ENCODE measurements around the gene HOPX. TPM values are rescaled to one million over a fixed set of nuclear protein-coding genes. Genes with fewer than 3 reads are reported as not detected.

The HOPX gene
- total RNA-seq, 1 donor from 2014 or later: 2.6 TPM

- Mint-ChIP-seq H3K36me3 (peaks cover 2% of the 10 kb centered on the region), H3K27ac (no peak overlapping the region), H3K4me3 (no peak overlapping the region), H3K27me3 (ENCODE audit: insufficient read depth, low read depth) (no peaks in the 10 kb centered on the region), H3K9me3 (peaks cover 12% of the 10 kb centered on the region), H3K4me1 (no peaks in the 10 kb centered on the region)
- no peaks in the 10 kb centered on the region for H3K9me3 ChIP-seq (ENCODE audit: low read depth)
- H3K36me3 ChIP-seq: no peaks in the 10 kb centered on the region
- H3K9ac ChIP-seq: no peak overlapping the region
- H3K27ac ChIP-seq: no peak overlapping the region
- H3K4me1 ChIP-seq: no peaks in the 10 kb centered on the region
- H2AFZ ChIP-seq (replicated peaks): no peak overlapping the region
- H3K27me3 ChIP-seq: no peaks in the 10 kb centered on the region
- no peak for DNase-seq (ENCODE audit: low spot score)
- TF ChIP-seq CTCF (IDR thresholded peaks at IDR 0.05) (no peak), EZH2phosphoT487 (IDR thresholded peaks at IDR 0.05) (no peak), EZH2 (IDR thresholded peaks at IDR 0.05) (no peak)
- no peak overlapping the region for H3K4me2 ChIP-seq
- H3K4me3 ChIP-seq: no peak overlapping the region
- no peaks in the 10 kb centered on the region for H3F3A ChIP-seq (ENCODE audit: low read depth)
- H4K20me1 ChIP-seq (ENCODE audit: low read depth): no peaks in the 10 kb centered on the region
- H3K79me2 ChIP-seq (ENCODE audit: low read depth): no peaks in the 10 kb centered on the region
These were observed 27.1 kb upstream of the HOPX start for GRCh38 chr4:56708146-56708545.

- H4K20me1 ChIP-seq (ENCODE audit: low read depth): no peaks in the 10 kb centered on the region
- Mint-ChIP-seq H3K36me3 (no peaks in the 10 kb centered on the region), H3K27ac (no peak overlapping the region), H3K27me3 (ENCODE audit: insufficient read depth, low read depth) (no peaks in the 10 kb centered on the region), H3K4me3 (no peak overlapping the region), H3K4me1 (no peaks in the 10 kb centered on the region), H3K9me3 (no peaks in the 10 kb centered on the region)
- H3F3A ChIP-seq (ENCODE audit: low read depth): no peaks in the 10 kb centered on the region
- peaks cover 6% of the 10 kb centered on the region for H3K4me1 ChIP-seq
- no peak for DNase-seq (ENCODE audit: low spot score)
- TF ChIP-seq EZH2 (IDR thresholded peaks at IDR 0.05) (no peak), CTCF (IDR thresholded peaks at IDR 0.05) (no peak), EZH2phosphoT487 (IDR thresholded peaks at IDR 0.05) (no peak)
- H3K27me3 ChIP-seq: no peaks in the 10 kb centered on the region
- no peaks in the 10 kb centered on the region for H3K79me2 ChIP-seq (ENCODE audit: low read depth)
- no peak overlapping the region for H3K4me3 ChIP-seq
- H2AFZ ChIP-seq (replicated peaks): no peak overlapping the region
- H3K4me2 ChIP-seq: no peak overlapping the region
- no peak overlapping the region for H3K27ac ChIP-seq
- no peak overlapping the region for H3K9ac ChIP-seq
- no peaks in the 10 kb centered on the region for H3K36me3 ChIP-seq
- no peaks in the 10 kb centered on the region for H3K9me3 ChIP-seq (ENCODE audit: low read depth)
These were observed 24.9 kb upstream of the HOPX start for GRCh38 chr4:56705966-56706365.

- no peaks in the 10 kb centered on the region for H3K9me3 Mint-ChIP-seq
- H4K20me1 ChIP-seq (ENCODE audit: low read depth): no peaks in the 10 kb centered on the region
These were observed 24.2 kb upstream of the HOPX start for GRCh38 chr4:56705334-56705733.

More at GRCh38 chr4:56705334-56705733, 24.2 kb upstream of the HOPX start:
- Histone ChIP-seq H3F3A (ENCODE audit: low read depth) (no peaks in the 10 kb centered on the region), H3K4me3 (no peak overlapping the region), H3K4me1 (peaks cover 6% of the 10 kb centered on the region), H3K36me3 (no peaks in the 10 kb centered on the region), H2AFZ (replicated peaks) (no peak overlapping the region), H3K4me2 (no peak overlapping the region), H3K27ac (no peak overlapping the region), H3K27me3 (no peaks in the 10 kb centered on the region), H3K9ac (no peak overlapping the region), H3K79me2 (ENCODE audit: low read depth) (no peaks in the 10 kb centered on the region), H3K9me3 (ENCODE audit: low read depth) (no peaks in the 10 kb centered on the region)
- DNase-seq (ENCODE audit: low spot score): no peak
- Mint-ChIP-seq H3K4me1 (no peaks in the 10 kb centered on the region), H3K36me3 (no peaks in the 10 kb centered on the region), H3K4me3 (no peak overlapping the region), H3K27ac (no peak overlapping the region), H3K27me3 (ENCODE audit: insufficient read depth, low read depth) (peaks cover 2% of the 10 kb centered on the region)
- TF ChIP-seq CTCF (IDR thresholded peaks at IDR 0.05): no peak
- no peak for TF ChIP-seq EZH2 (IDR thresholded peaks at IDR 0.05)
- no peak for TF ChIP-seq EZH2phosphoT487 (IDR thresholded peaks at IDR 0.05)

All from neural progenitor cell (in vitro differentiated cells).